AG04449 (cell line): ENCODE results near the gene DCBLD1.
"Not testable (repeated sequence)": the region's sequence is repeated elsewhere in the genome, so short reads cannot be mapped to it uniquely, and the experiment has no call there.

Experiments used
- CTCF ChIA-PET: fragments of 350-600 bp; formaldehyde crosslinking; extraction: SDS; loops from one replicate; lab custom pipeline; 2021; ENCODE audit warnings: antibody characterized with exemption; lab: Yijun Ruan, JAX
- POLR2A ChIA-PET: fragments of 400-600, 350-600 bp; formaldehyde crosslinking; extraction: SDS; loops from one replicate; lab custom pipeline; 2020; ENCODE audit warnings: antibody characterized with exemption, inconsistent platforms; lab: Yijun Ruan, JAX
- DNase-seq: peaks from one replicate; pipeline ENCODE4 v3.0.0-alpha.2; 2010; ENCODE audit warnings: low read depth, low spot score
- H3K4me3 ChIP-seq: 2 replicates; pipeline ENCODE4 v1.5.1; 2011; ENCODE audit warnings: low read depth, mild to moderate bottlenecking, control low read depth, low read length
- CTCF ChIP-seq: IDR thresholded peaks from one replicate; pipeline ENCODE4 v1.5.1; 2011; ENCODE audit warnings: mild to moderate bottlenecking, moderate library complexity, low read length, control low read depth, inconsistent platforms; ENCODE audit not compliant: insufficient read depth; ENCODE audit errors: missing control alignments

DCBLD1 gene

GRCh38 chr6:117482240-117483003 lies at the start of gene DCBLD1:
TSS of gene DCBLD1 (plus strand) at chr6:117482674. CDS start at chr6:117482782, 108 bp downstream.
- H3K4me3 ChIP-seq = peak within 1 kb of the TSS; percentile 81
- no peak for DNase-seq
- no peak for TF ChIP-seq CTCF
- POLR2A ChIA-PET = interaction anchor here (0.6 to 1.9 kb wide), 7 partner anchors 11 to 120 kb away, joined by 3 to 6 read pairs (median 3); partner anchors contain the start of gene GOPC
- CTCF ChIA-PET = interaction anchor here (0.8 to 1.2 kb wide), 4 partner anchors 10 to 104 kb away, joined by 3 read pairs; no protein-coding TSS in a partner anchor

GRCh38 chr6:117440706-117441525 lies 41.6 kb upstream of the DCBLD1 start:
- peak; percentile 96 for DNase-seq
- TF ChIP-seq CTCF = no peak
- ChIA-PET CTCF (interaction anchor here (0.9 to 5.0 kb wide), 5 partner anchors 9 to 167 kb away, joined by 3 to 39 read pairs (median 3); partner anchors contain the start of gene GOPC), POLR2A (interaction anchor here (1.3 kb wide), 1 partner anchor 9 kb away, joined by 4 read pairs; no protein-coding TSS in a partner anchor)
- no peak overlapping the region for H3K4me3 ChIP-seq

- CTCF ChIA-PET = interaction anchor here (0.9 to 5.0 kb wide), 4 partner anchors 8 to 166 kb away, joined by 3 to 39 read pairs (median 8); partner anchors contain the start of gene GOPC
- POLR2A ChIA-PET = no interaction called here
- TF ChIP-seq CTCF = no peak
- DNase-seq = no peak
- H3K4me3 ChIP-seq = no peak overlapping the region
Measured at GRCh38 chr6:117441824-117442264, 40.6 kb upstream of the DCBLD1 start.

- DNase-seq, H3K4me3 ChIP-seq, POLR2A ChIA-PET: not testable (repeated sequence)
- CTCF ChIA-PET = interaction anchor here (1.4 to 5.0 kb wide), 2 partner anchors 114 to 161 kb away, joined by 3 to 39 read pairs; partner anchors contain the start of gene GOPC
Measured at GRCh38 chr6:117442313-117442712, 40.2 kb upstream of the DCBLD1 start.

- ChIA-PET POLR2A (interaction anchor here (2.0 kb wide), 1 partner anchor 158 kb away, joined by 5 read pairs; the partner anchor contains the start of gene GOPC), CTCF (interaction anchor here (0.7 to 5.0 kb wide), 7 partner anchors 39 to 170 kb away, joined by 3 to 39 read pairs (median 4); partner anchors contain the start of gene GOPC)
- DNase-seq = peak; percentile 85
- no peak for TF ChIP-seq CTCF
- H3K4me3 ChIP-seq = no peak overlapping the region
Measured at GRCh38 chr6:117444600-117444999, 37.9 kb upstream of the DCBLD1 start.

GRCh38 chr6:117446861-117447260 lies 35.6 kb upstream of the DCBLD1 start:
- CTCF ChIA-PET = interaction anchor here (1.1 kb wide), 1 partner anchor 84 kb away, joined by 3 read pairs; no protein-coding TSS in a partner anchor
- H3K4me3 ChIP-seq = no peak overlapping the region
- POLR2A ChIA-PET = no interaction called here
- DNase-seq = no peak
- no peak for TF ChIP-seq CTCF
